Fibroblast of the aortic adventitia (primary cell): ENCODE measurements around the gene SLC1A7. TPM values are rescaled to one million over a fixed set of nuclear protein-coding genes. Genes with fewer than 3 reads are reported as not detected.

Source experiments
- DNase-seq: peaks from one replicate; pipeline ENCODE4 v3.0.0-alpha.2; 2010; ENCODE audit warnings: low read depth
- H3K4me3 ChIP-seq: 2 replicates; pipeline ENCODE4 v1.5.1; 2011; ENCODE audit warnings: low read depth, mild to moderate bottlenecking, control low read depth, low read length, moderate library complexity
- total RNA-seq: library from RNA; depleted of rRNA; stranded (reverse); fragments of >200 nt; gene quantifications from 2 replicates; pipeline ENCODE4 v1.2.3, GENCODE V29; 2012; ENCODE audit warnings: low replicate concordance
- TF ChIP-seq, protein P1 (sequence below): IDR thresholded peaks from 2 replicates; pipeline ENCODE4 v1.5.1; 2011; ENCODE audit warnings: mild to moderate bottlenecking, low read length, control low read depth, inconsistent platforms; ENCODE audit not compliant: insufficient read depth

The SLC1A7 gene
- total RNA-seq, 1 donor = 3.8 TPM

DNA sequence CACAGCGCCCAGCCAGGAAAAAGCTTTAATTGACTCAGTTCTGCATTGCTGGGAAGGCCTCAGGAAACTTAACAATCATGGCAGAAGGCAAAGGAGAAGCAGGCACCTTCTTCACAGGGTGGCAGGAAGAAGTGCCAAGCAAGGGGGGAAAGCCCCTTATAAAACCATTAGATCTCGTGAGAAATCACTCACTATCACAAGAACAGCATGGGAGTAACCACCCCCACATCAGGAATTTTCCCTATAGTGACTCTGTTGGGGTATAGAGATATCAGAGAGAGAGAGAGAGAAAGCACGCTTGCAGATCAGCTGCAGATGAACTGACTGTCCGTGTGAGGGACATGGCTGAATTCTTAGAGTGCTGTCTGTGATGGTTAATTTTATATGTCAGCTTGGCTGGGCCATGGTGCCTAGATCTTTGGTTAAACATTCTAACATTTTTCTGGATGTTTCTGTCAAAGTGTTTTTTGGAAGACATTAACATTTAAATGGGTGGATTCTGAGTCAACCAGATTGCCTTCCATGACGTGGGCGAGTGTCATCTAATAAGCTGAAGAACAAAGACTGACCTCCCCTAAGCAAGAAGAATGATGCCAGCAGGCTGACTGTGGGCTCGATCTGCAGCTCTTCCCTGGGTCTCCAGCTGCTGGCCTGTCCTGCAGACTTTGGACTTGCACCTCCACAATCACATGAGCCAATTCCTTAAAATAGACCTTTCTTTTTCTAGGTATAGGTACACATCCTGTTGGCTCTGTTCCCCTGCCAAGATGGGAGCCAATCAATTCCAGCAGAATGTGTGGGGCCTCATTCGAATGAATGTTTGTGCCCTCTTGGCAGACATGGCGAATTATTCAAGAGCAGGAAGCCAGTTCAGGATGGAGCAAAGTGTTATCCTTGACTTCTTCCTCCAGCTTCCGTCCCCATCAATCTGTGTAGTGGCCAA lies 32.8 kb upstream of the SLC1A7 start:
- H3K4me3 ChIP-seq = no peak overlapping the region
- peak; percentile 91 for DNase-seq
- TF ChIP-seq, protein P1, sequence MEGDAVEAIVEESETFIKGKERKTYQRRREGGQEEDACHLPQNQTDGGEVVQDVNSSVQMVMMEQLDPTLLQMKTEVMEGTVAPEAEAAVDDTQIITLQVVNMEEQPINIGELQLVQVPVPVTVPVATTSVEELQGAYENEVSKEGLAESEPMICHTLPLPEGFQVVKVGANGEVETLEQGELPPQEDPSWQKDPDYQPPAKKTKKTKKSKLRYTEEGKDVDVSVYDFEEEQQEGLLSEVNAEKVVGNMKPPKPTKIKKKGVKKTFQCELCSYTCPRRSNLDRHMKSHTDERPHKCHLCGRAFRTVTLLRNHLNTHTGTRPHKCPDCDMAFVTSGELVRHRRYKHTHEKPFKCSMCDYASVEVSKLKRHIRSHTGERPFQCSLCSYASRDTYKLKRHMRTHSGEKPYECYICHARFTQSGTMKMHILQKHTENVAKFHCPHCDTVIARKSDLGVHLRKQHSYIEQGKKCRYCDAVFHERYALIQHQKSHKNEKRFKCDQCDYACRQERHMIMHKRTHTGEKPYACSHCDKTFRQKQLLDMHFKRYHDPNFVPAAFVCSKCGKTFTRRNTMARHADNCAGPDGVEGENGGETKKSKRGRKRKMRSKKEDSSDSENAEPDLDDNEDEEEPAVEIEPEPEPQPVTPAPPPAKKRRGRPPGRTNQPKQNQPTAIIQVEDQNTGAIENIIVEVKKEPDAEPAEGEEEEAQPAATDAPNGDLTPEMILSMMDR = no peak

DNA sequence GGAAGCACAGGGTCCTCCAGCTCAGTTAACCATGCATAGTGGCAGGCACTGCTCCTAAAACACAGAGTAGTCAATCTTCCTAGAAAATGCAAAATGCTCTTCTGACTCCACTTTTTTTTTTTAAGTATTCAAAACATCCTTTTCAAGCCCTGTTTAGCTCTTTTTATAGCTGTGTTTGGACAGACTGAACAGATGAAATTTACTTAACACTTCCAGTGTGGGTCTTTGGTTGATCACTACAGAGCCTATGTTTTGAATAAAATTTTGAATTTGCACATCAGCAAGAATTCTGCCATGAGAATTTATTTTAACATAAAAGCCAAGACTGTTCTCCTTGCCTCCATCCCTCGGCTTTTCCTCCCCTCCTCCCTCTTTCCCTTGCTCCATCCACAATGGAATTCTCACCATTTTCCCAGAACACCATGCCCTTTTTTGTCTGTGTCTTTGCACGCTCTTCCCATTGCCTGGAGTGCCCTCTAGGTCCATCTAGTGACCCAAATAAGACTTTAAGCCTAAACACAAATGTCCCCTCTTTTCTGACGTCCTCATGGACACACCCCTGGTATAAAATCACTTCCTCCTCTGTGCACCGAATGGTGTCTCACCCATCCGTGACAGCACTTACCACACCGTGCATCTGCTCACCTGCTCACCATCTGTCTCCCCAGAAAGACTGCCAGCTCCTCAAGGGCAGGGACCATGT lies 30.1 kb upstream of the SLC1A7 start:
- H3K4me3 ChIP-seq = no peak overlapping the region
- peak; percentile 75 for DNase-seq
- TF ChIP-seq, protein P1 = peak; percentile 45

DNA sequence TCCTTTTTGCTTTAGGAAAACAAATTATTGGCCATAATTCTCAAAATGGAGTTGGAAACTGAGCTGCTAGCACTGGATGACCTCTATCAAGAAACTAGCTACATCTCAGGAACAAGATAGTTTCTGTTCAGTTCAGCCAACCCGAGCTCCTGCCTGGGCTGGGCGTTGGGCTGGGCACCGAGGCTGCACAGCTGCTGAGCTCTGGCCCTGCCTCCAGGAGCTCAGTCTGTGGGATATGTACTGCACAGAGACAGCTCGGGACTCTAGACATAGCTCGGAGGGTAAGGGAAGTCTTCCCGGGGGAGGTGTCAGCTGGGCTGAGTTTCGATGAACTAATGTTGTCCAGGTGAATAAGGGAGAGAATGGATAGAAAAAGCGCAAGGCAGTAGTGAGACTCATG lies 24.5 kb upstream of the SLC1A7 start:
- TF ChIP-seq, protein P1 = no peak
- no peak for DNase-seq
- no peak overlapping the region for H3K4me3 ChIP-seq

DNA sequence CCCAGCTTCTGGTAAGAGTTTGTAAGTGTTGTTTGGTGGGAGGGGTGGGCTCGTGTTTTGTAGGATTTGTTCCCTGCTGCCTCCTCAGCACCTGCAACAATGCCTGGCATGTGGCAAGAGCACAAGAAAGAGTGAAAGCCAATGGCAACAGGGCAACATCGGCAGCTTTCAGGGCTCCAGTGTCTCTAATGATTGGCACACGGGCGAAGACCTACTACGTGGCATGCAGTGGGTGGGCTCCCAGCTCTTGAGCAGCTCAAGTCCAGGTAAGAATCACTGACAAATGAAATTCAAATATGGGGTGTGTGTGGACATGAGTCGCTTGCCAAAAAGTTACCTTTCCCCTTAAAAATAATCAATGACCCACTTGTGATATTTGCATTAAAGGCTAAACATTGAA lies 23.9 kb upstream of the SLC1A7 start:
- no peak for DNase-seq
- TF ChIP-seq, protein P1 = no peak
- H3K4me3 ChIP-seq = no peak overlapping the region

DNA sequence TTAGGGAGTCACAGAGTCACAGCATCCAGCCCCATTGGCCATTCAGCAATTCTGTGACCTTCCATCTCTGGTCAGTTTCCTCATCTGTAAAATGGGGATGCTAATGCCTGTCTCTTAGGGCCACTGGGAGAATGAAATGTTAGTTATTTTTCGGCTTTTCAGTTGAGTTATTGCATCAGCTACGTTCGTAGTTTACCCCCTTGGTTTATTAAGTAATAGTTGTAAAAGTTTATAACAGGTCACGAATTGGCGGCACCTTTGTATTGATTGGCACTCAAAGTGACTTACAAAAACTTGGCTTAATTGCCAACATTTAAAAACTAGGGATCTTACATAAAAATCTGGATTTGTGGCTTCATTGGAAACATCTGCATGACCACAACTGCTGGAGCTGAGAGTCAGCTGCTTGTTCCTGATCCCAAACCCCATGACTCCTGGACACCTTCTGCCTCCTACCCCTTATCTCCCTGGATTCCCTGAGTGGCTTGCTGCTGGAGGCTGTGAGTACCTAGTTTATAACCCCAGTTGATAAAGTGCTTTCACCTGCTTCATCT lies 23.0 kb upstream of the SLC1A7 start:
- DNase-seq = peak; percentile 87
- H3K4me3 ChIP-seq = no peak overlapping the region
- TF ChIP-seq, protein P1 = no peak

DNA sequence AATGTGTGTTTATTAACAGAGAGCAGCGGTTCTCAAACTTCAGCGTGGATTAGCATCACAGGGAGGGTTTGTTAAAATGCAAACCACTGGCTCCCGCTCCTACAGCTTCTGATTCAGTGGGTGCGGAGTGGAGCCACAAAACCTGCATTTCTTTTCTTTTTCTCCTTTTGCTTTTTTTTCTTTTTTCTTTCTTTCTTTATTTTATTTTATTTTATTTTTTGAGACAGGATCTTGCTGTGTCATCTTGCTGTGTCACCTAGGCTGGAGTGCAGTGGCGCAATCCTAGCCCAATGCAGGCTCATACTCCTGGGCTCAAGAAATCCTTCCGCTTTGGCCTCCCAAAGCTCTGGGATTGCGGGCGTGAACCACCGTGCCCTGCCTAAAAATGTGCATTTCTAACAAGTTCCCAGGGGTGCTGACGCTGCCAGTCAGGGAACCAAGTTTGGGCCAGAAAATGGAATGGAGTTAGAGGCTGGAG lies 20.9 kb upstream of the SLC1A7 start:
- DNase-seq = no peak
- TF ChIP-seq, protein P1 = no peak
- no peak overlapping the region for H3K4me3 ChIP-seq
